ENCODE results near the gene CASQ2.

CASQ2 gene

GRCh38 chr1:115687744-115688143 lies 80.8 kb downstream of the CASQ2 start:
- no peak for DNase-seq

GRCh38 chr1:115685029-115685705 lies 83.3 kb downstream of the CASQ2 start:
- DNase-seq: no peak

GRCh38 chr1:115682792-115683191 lies 85.7 kb downstream of the CASQ2 start:
- DNase-seq: no peak

- no peak for DNase-seq
Observed at GRCh38 chr1:115680730-115681111, 87.8 kb downstream of the CASQ2 start.

GRCh38 chr1:115679141-115679611 lies 89.3 kb downstream of the CASQ2 start:
- no peak for DNase-seq

- no peak for DNase-seq
Observed at GRCh38 chr1:115678141-115678540, 90.4 kb downstream of the CASQ2 start.

- DNase-seq: no peak
Observed at GRCh38 chr1:115677565-115677964, 90.9 kb downstream of the CASQ2 start.

GRCh38 chr1:115677182-115677555 lies 91.3 kb downstream of the CASQ2 start:
- DNase-seq: no peak

GRCh38 chr1:115676498-115677181 lies 91.9 kb downstream of the CASQ2 start:
- no peak for DNase-seq

GRCh38 chr1:115672224-115673009 lies 96.1 kb downstream of the CASQ2 start:
- no peak for DNase-seq

- DNase-seq: no peak
Observed at GRCh38 chr1:115671176-115671934, 97.2 kb downstream of the CASQ2 start.

GRCh38 chr1:115670476-115671175 lies 97.9 kb downstream of the CASQ2 start:
- DNase-seq: peak; percentile 84

- DNase-seq: no peak
Observed at GRCh38 chr1:115669886-115670285, 98.6 kb downstream of the CASQ2 start.

GRCh38 chr1:115669002-115669673 lies 99.4 kb downstream of the CASQ2 start:
- DNase-seq: peak; percentile 14

GRCh38 chr1:115668579-115668978 lies 99.9 kb downstream of the CASQ2 start:
- peak; percentile 33 for DNase-seq

GRCh38 chr1:115666702-115667101 lies 101.8 kb downstream of the CASQ2 start:
- no peak for DNase-seq

GRCh38 chr1:115666206-115666605 lies 102.3 kb downstream of the CASQ2 start:
- no peak for DNase-seq

GRCh38 chr1:115665319-115666096 lies 103.0 kb downstream of the CASQ2 start:
- DNase-seq: no peak

GRCh38 chr1:115661157-115661556 lies 107.4 kb downstream of the CASQ2 start:
- no peak for DNase-seq

GRCh38 chr1:115660151-115660550 lies 108.4 kb downstream of the CASQ2 start:
- DNase-seq: no peak

GRCh38 chr1:115658646-115659045 lies 109.9 kb downstream of the CASQ2 start:
- DNase-seq: no peak
